Measurements from ENCODE around the gene PARD3.
"Not testable (repeated sequence)": the region's sequence is repeated elsewhere in the genome, so short reads cannot be mapped to it uniquely, and the experiment has no call there.

PARD3 gene

GRCh38 chr10:34081948-34082347, 733.1 kb downstream of the PARD3 start:
- DNase-seq, result no peak

GRCh38 chr10:34081347-34081743, 733.8 kb downstream of the PARD3 start:
- DNase-seq, result no peak

GRCh38 chr10:34080485-34081346, 734.4 kb downstream of the PARD3 start:
- no peak for DNase-seq

GRCh38 chr10:34079702-34080484, 735.2 kb downstream of the PARD3 start:
- no peak for DNase-seq

GRCh38 chr10:34078745-34079470, 736.2 kb downstream of the PARD3 start:
- DNase-seq, result no peak

- DNase-seq, result no peak
Measured at GRCh38 chr10:34078017-34078744, 736.9 kb downstream of the PARD3 start.

GRCh38 chr10:34076443-34076842, 738.7 kb downstream of the PARD3 start:
- no peak for DNase-seq

- no peak for DNase-seq
Measured at GRCh38 chr10:34075254-34075926, 739.7 kb downstream of the PARD3 start.

GRCh38 chr10:34074051-34074450, 741.0 kb downstream of the PARD3 start:
- no peak for DNase-seq

- DNase-seq, result not testable (repeated sequence)
Measured at GRCh38 chr10:34067741-34068140, 747.4 kb downstream of the PARD3 start.

GRCh38 chr10:34063592-34063991, 751.5 kb downstream of the PARD3 start:
- DNase-seq, result no peak

GRCh38 chr10:34061841-34062240, 753.3 kb downstream of the PARD3 start:
- no peak for DNase-seq

All from fibroblast of skin of scalp (primary cell).